ENCODE measurements around the gene ADGRG7. TPM values are rescaled to one million over a fixed set of nuclear protein-coding genes. Genes with fewer than 3 reads are reported as not detected.

Gene ADGRG7
- total RNA-seq, 4 donors from 2014 or later = not detected

GRCh38 chr3:100743535-100743934 lies 134.1 kb downstream of the ADGRG7 start:
- H3K4me1 ChIP-seq = peaks cover 0 to 18% (median 8%) of the 10 kb centered on the region in 4 donors
- H3K27ac ChIP-seq (replicated peaks in 1 of 4) = no peak overlapping the region
- DNase-seq (ENCODE audit: extremely low spot score) = no peak
- H3K9me3 ChIP-seq = no peaks in the 10 kb centered on the region
- intact Hi-C loops (cut with DNase I) = loop anchor here (10.0 kb wide), 1 partner anchor 451 kb away; no protein-coding TSS in a partner anchor
- TF ChIP-seq POLR2A (IDR thresholded peaks at IDR 0.05; ENCODE audit: low read depth) (no peak), CTCF (IDR thresholded peaks at IDR 0.05) (no peak), POLR2AphosphoS5 (IDR thresholded peaks at IDR 0.05) (no peak), EP300 (IDR thresholded peaks at IDR 0.05) (no peak)
- no peak overlapping the region for H3K4me3 ChIP-seq
- 87% methylated on average over 3 of the region's 3 CpGs for WGBS
- H3K36me3 ChIP-seq = peaks cover 19 to 70% (median 41%) of the 10 kb centered on the region in 4 donors
- H3K27me3 ChIP-seq = no peaks in the 10 kb centered on the region

- no peak for DNase-seq (ENCODE audit: extremely low spot score)
- Histone ChIP-seq H3K9me3 (no peaks in the 10 kb centered on the region), H3K27me3 (no peaks in the 10 kb centered on the region), H3K27ac (replicated peaks in 1 of 4) (no peak overlapping the region), H3K36me3 (peaks cover 19 to 77% (median 41%) of the 10 kb centered on the region in 4 donors), H3K4me1 (peaks cover 0 to 18% (median 9%) of the 10 kb centered on the region in 4 donors), H3K4me3 (no peak overlapping the region)
- intact Hi-C loops (cut with DNase I) = loop anchor here (10.0 kb wide), 1 partner anchor 450 kb away; no protein-coding TSS in a partner anchor
- TF ChIP-seq EP300 (IDR thresholded peaks at IDR 0.05) (no peak), POLR2A (IDR thresholded peaks at IDR 0.05; ENCODE audit: low read depth) (no peak), CTCF (IDR thresholded peaks at IDR 0.05) (no peak), POLR2AphosphoS5 (IDR thresholded peaks at IDR 0.05) (no peak)
- 92% methylated on average over 2 of the region's 2 CpGs for WGBS
Observed at GRCh38 chr3:100744671-100745070, 135.3 kb downstream of the ADGRG7 start.

Small RNA genes lying within 50 kb of the gene (small RNA-seq; reads per million reads assigned to genes)
- gene RF00322 = 0 reads per million in 3 donors

Other genes starting within 250 kb of the ADGRG7 start
- gene TOMM70, start 208.5 kb upstream of the ADGRG7 start, total RNA-seq = 10 to 100 TPM; 43.4 to 50.6 (median 46.4) TPM
- gene LNP1, start 208.1 kb upstream of the ADGRG7 start, total RNA-seq = 1 to 10 TPM; 1.8 to 3.7 (median 2.4) TPM
- 10 to 100 TPM in 2 of 4 donors, 1 to 10 TPM in 2; 8.7 to 17.2 (median 9.6) TPM for gene TMEM45A, start 117.0 kb upstream of the ADGRG7 start, total RNA-seq
- gene TFG, start 99.9 kb downstream of the ADGRG7 start, total RNA-seq = 10 to 100 TPM; 61.0 to 74.4 (median 64.9) TPM